SK-N-SH (cell line): ENCODE results near the gene SYNGR1.

Experiments
- FOXJ3 ChIP-seq: sonication (generic); formaldehyde crosslinking; IDR thresholded peaks from 2 replicates; pipeline ENCODE4 v1.5.1; 2020; ENCODE audit warnings: mild to moderate bottlenecking, missing genetic modification reagents
- JUND ChIP-seq: IDR thresholded peaks from 2 replicates; pipeline ENCODE4 v1.4.0; 2012
- POLR2AphosphoS5 ChIP-seq: IDR thresholded peaks from 2 replicates; pipeline ENCODE4 v1.6.1; 2012; ENCODE audit warnings: low read depth, low read length
- YY1 ChIP-seq: IDR thresholded peaks from 2 replicates; pipeline ENCODE4 v1.4.0; 2012; ENCODE audit warnings: low read depth, mild to moderate bottlenecking

GRCh38 chr22:39388261-39389011, 38.6 kb downstream of the SYNGR1 start:
- TF ChIP-seq JUND (no peak), FOXJ3 (CRISPR knock-in tag) (no peak), YY1 (no peak), POLR2AphosphoS5 (no peak)
